Erythroblast (primary cell): ENCODE data around the gene SEC22C.

ENCODE experiments used
- DNase-seq, 2 experiments: peaks; one replicate each; lab custom pipeline; 2025; lab: John Stamatoyannopoulos, UW
- GATA1 ChIP-seq: IDR thresholded peaks from 2 replicates; pipeline ENCODE4 v1.6.1; 2011; ENCODE audit warnings: low read depth, mild to moderate bottlenecking, control low read depth, low read length, moderate library complexity
- POLR2A ChIP-seq: IDR thresholded peaks from 2 replicates; pipeline ENCODE4 v1.6.1; 2011; ENCODE audit warnings: mild to moderate bottlenecking, low read length

The SEC22C gene

GRCh38 chr3:42498034-42498433, 83.7 kb downstream of the SEC22C start:
- no peak for TF ChIP-seq POLR2A
- TF ChIP-seq GATA1: no peak
- DNase-seq: no peak
